Panc1 (cell line): ENCODE results near the gene FH.

Source experiments
- POLR2AphosphoS5 ChIP-seq: IDR thresholded peaks from 2 replicates; pipeline ENCODE4 v1.6.1; 2012; ENCODE audit warnings: mild to moderate bottlenecking, low read depth, low read length, moderate library complexity
- TCF7L2 ChIP-seq: IDR thresholded peaks from 2 replicates; pipeline ENCODE4 v1.6.1; 2011; ENCODE audit warnings: mild to moderate bottlenecking, low read depth, low read length, inconsistent platforms

DNA sequence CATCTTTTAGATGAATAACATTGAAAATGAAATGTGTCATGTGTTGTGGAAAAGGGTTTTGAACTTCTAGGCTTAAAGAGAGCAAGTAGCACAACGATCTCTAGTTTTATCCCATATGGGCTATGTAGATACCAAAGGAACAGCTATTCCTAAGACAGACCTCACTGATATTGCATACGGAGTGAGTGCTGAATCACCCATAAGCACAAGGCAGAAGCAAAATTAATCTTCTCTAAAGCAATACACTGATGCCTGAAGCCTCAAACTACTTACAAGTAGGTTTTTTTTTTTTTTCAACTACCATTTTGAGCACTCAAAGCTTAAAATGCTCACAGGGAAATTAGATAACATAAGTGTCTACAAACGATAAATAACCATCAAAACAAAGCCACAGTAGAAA, 7.6 kb upstream of the FH start:
- TF ChIP-seq POLR2AphosphoS5 (no peak), TCF7L2 (no peak)
